Fibroblast of villous mesenchyme (primary cell): Measurements from ENCODE around the gene PPP2R2B. TPM values are rescaled to one million over a fixed set of nuclear protein-coding genes. Genes with fewer than 3 reads are reported as not detected.

Source experiments
- DNase-seq: peaks from one replicate; pipeline ENCODE4 v3.0.0-alpha.2; 2010; ENCODE audit warnings: low read depth
- H3K4me3 ChIP-seq: 2 replicates; pipeline ENCODE4 v1.5.1; 2011; ENCODE audit warnings: low read depth, mild to moderate bottlenecking, low read length
- total RNA-seq: library from RNA; depleted of rRNA; stranded (reverse); fragments of >200 nt; gene quantifications from 2 replicates; pipeline ENCODE4 v1.2.3, GENCODE V29; 2012
- TF ChIP-seq, protein P1 (sequence below): IDR thresholded peaks from 2 replicates; pipeline ENCODE4 v1.5.1; 2012; ENCODE audit warnings: low read depth, mild to moderate bottlenecking, low read length; ENCODE audit not compliant: insufficient read depth

PPP2R2B gene
- total RNA-seq, 1 donor: 2.2 TPM

DNA sequence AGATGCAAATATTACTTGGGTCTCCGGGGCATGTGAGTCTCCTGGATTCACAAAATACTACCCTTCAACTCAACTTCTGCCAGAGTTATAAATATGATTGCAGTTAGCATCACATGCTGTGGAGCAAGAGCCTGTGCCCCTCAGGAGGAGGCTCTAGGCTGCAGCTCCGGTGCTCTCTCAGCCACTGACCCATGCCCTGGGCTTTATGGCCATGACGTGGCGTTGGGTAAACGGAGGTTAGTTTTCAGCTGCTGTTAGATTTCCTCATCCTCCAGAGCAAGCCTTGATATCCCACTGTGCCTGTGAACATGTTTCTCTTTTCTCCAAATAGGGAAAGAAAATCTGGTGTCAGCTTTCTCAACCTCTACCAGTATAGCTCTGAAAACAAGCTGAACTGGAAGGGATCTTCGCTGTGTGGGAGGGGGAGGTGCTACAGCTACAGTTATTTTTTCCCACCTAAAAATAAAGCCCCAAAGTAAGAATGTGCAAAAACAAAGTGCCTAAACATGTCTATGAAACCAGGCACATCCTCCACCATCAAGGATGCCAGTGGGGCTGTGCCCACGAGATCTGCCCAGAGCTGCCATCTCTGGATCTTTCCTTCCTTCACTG lies 238.2 kb downstream of the PPP2R2B start:
- TF ChIP-seq, protein P1, sequence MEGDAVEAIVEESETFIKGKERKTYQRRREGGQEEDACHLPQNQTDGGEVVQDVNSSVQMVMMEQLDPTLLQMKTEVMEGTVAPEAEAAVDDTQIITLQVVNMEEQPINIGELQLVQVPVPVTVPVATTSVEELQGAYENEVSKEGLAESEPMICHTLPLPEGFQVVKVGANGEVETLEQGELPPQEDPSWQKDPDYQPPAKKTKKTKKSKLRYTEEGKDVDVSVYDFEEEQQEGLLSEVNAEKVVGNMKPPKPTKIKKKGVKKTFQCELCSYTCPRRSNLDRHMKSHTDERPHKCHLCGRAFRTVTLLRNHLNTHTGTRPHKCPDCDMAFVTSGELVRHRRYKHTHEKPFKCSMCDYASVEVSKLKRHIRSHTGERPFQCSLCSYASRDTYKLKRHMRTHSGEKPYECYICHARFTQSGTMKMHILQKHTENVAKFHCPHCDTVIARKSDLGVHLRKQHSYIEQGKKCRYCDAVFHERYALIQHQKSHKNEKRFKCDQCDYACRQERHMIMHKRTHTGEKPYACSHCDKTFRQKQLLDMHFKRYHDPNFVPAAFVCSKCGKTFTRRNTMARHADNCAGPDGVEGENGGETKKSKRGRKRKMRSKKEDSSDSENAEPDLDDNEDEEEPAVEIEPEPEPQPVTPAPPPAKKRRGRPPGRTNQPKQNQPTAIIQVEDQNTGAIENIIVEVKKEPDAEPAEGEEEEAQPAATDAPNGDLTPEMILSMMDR: no peak
- peak; percentile 1 for DNase-seq
- H3K4me3 ChIP-seq: no peak overlapping the region

DNA sequence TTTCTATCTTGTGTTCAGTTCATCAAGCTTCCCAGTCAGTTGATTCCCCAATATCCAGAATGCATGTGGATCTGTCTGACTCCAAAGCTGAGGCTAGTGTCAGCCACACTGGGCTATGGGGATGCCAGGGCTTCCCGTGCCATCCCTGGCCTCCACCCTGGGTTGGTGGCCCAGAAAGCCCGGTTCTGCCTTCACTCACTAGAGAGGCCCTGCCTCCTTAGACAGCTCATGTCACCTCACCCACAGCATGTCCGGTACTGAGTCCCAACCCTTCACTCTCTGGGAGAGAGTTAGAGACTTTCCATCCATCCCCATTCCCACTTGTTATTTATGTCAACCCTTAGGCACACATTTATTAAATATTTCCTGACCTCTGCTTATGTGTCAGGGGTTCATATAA lies 243.1 kb downstream of the PPP2R2B start:
- TF ChIP-seq, protein P1: no peak
- no peak overlapping the region for H3K4me3 ChIP-seq
- DNase-seq: no peak

DNA sequence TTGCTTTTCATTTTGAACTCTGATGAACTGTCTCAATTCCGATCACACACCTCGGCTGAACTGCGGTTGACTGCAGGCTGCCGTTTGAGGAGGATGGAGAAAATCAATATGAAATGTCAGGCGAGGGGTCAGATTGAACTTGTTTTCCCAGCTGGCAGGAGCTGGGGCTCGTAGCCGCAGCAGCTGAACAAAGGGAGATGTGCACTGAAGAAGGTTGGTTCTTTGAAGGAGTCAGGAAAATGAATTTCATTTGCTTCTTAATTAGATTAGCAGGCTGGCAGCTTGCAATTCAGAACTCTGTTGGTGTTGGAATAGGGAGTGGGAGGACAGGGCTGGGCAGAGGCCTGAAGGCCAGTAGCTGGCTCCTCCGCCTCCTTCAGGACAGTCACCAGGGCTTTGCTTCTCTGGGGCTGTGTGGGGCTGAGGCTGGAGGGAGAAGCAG lies 245.2 kb downstream of the PPP2R2B start:
- TF ChIP-seq, protein P1: no peak
- H3K4me3 ChIP-seq: no peak overlapping the region
- DNase-seq: no peak

DNA sequence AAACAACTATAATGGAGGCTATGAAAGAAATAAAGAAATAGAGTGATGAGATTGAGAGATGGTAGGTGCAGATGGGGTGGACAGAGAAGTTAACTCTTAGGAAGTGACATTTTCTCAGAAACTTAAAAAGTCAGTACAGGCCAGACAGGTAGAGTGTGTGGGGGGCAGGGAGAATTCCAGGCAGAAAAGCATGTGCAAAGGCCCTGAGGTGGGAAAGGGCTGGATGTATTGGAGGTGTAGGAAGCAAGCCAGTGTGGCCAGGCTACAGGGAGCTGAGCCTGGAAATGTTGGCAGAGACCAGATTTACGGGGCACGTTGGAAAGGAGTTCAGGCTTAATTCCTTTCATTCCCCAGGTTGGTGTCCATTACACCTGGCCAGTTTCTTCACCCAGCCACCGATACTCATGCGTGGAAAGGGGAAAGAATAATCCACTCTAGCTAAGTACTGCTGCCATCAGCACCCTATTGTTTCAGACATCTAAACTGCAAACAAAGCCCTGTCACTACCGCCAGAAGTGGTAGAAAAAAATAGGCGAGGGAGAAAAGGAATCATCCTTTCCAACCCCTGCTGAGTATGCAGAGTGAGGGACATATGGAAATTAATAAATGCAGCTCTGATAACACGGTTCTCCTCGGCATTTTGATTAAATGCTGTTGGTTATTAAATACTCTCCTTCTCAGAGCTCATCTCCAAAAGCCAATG lies 245.8 kb downstream of the PPP2R2B start:
- DNase-seq: no peak
- no peak overlapping the region for H3K4me3 ChIP-seq
- TF ChIP-seq, protein P1: no peak

DNA sequence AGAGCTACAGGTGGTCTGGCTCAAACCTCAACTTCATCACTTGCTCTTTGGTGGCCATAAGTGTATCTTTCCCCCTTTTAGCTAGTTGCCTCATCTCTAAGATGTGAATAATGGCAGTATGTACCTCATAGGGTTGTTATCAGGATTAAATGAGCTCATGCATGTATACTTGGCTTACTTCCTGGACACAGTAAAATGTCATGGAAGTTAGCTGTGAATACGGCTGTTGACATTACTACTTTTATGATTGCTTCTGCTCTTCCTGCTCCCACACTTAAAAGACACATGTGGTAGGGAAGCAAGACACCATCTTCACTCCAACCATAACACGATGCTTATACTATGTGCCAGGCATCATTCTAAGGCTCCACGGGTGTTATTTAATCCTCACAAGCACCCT lies 248.1 kb downstream of the PPP2R2B start:
- TF ChIP-seq, protein P1: no peak
- no peak for DNase-seq
- H3K4me3 ChIP-seq: no peak overlapping the region

DNA sequence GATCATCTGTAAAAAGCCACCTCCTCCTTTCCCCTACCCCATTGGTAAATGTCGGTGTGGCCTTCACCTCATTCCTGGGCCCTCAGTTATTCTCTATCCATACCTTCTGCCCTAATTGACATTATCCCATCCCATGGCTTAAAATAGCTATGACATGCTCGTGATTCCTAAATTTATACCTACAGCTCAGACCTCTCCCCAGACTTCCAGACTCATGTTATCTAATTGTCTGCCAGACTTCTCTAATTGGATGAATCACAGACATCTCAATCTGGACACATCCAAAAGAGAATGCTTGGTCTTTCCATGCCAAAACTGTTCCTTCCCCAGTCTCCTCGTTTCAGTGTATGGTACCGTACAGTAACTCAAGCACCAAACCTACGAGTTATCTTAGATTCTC lies 249.6 kb downstream of the PPP2R2B start:
- TF ChIP-seq, protein P1: no peak
- no peak for DNase-seq
- no peak overlapping the region for H3K4me3 ChIP-seq
